ENCODE measurements around the gene SOD3.

- TF ChIP-seq ZEB1 (IDR thresholded peaks at IDR 0.05; ENCODE audit: insufficient replicate concordance, low read depth) (no peak), NFIC (IDR thresholded peaks at IDR 0.05; ENCODE audit: low read length) (no peak), FOXM1 (CRISPR knock-in tag; IDR thresholded peaks at IDR 0.05) (no peak), BRF2 (CRISPR knock-in tag; IDR thresholded peaks at IDR 0.05) (no peak), ZNF878 (CRISPR knock-in tag; IDR thresholded peaks at IDR 0.05) (no peak), DPF2 (CRISPR knock-in tag; IDR thresholded peaks at IDR 0.05; ENCODE audit: borderline replicate concordance, low read depth) (no peak), POLR2A (IDR thresholded peaks at IDR 0.05; ENCODE audit: insufficient read depth in 1 of 2, low read depth in 2 of 2, low read length in 2 of 2) (no peak), BRCA1 (CRISPR knock-in tag; IDR thresholded peaks at IDR 0.05) (no peak), ZNF841 (CRISPR knock-in tag; IDR thresholded peaks at IDR 0.05; ENCODE audit: borderline replicate concordance) (no peak), SNRNP70 (IDR thresholded peaks at IDR 0.05; ENCODE audit: low read depth, low read length) (no peak), ZNF609 (CRISPR knock-in tag; IDR thresholded peaks at IDR 0.05; ENCODE audit: borderline replicate concordance) (no peak), YY1 (IDR thresholded peaks at IDR 0.05; ENCODE audit: insufficient read depth, insufficient replicate concordance, low read depth, low read length) (no peak)
- TF ChIP-seq, protein P1, sequence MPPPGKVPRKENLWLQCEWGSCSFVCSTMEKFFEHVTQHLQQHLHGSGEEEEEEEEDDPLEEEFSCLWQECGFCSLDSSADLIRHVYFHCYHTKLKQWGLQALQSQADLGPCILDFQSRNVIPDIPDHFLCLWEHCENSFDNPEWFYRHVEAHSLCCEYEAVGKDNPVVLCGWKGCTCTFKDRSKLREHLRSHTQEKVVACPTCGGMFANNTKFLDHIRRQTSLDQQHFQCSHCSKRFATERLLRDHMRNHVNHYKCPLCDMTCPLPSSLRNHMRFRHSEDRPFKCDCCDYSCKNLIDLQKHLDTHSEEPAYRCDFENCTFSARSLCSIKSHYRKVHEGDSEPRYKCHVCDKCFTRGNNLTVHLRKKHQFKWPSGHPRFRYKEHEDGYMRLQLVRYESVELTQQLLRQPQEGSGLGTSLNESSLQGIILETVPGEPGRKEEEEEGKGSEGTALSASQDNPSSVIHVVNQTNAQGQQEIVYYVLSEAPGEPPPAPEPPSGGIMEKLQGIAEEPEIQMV (CRISPR knock-in tag; IDR thresholded peaks at IDR 0.05; ENCODE audit: low read depth): no peak
- TF ChIP-seq, protein P2, sequence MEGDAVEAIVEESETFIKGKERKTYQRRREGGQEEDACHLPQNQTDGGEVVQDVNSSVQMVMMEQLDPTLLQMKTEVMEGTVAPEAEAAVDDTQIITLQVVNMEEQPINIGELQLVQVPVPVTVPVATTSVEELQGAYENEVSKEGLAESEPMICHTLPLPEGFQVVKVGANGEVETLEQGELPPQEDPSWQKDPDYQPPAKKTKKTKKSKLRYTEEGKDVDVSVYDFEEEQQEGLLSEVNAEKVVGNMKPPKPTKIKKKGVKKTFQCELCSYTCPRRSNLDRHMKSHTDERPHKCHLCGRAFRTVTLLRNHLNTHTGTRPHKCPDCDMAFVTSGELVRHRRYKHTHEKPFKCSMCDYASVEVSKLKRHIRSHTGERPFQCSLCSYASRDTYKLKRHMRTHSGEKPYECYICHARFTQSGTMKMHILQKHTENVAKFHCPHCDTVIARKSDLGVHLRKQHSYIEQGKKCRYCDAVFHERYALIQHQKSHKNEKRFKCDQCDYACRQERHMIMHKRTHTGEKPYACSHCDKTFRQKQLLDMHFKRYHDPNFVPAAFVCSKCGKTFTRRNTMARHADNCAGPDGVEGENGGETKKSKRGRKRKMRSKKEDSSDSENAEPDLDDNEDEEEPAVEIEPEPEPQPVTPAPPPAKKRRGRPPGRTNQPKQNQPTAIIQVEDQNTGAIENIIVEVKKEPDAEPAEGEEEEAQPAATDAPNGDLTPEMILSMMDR (CRISPR knock-in tag; IDR thresholded peaks at IDR 0.05): no peak
These were observed 49.8 kb downstream of the SOD3 start for GRCh38 chr4:24845132-24845531.
